K562 (cell line): ENCODE data around the gene POLR2H. TPM values are rescaled to one million over a fixed set of nuclear protein-coding genes. Genes with fewer than 3 reads are reported as not detected.

ENCODE experiments used
- ATAC-seq: fragments of 200-7000 bp; cut with Tn5 transposase; 3 replicates; pipeline ENCODE4 v1.9.1; 2020; ENCODE audit warnings: moderate library complexity
- BruUV-seq: library from RNA; stranded (reverse); fragments of 400-500 nt; replicated peaks from 2 replicates; lab custom pipeline; 2021; lab: Mats Ljungman, UMichigan
- CTCF ChIA-PET: fragments of 300-600 bp; formaldehyde crosslinking; extraction: SDS; loops from one replicate; lab custom pipeline; 2021; ENCODE audit warnings: low intra/inter-chr PET ratio; lab: Yijun Ruan, JAX
- POLR2A ChIA-PET: fragments of 300-600, 350-650 bp; sonication (Branson Sonifier 250); formaldehyde crosslinking; extraction: SDS; loops from one replicate; lab custom pipeline; 2021; ENCODE audit warnings: antibody characterized with exemption, inconsistent platforms; lab: Yijun Ruan, JAX
- DNase-seq, 4 experiments: peaks; one replicate each; pipeline versions ENCODE4 v3.0.0 to v3.0.0-alpha.2; 2011 to 2018; ENCODE audit warnings: low spot score in 3 of 4, mixed read lengths in 3 of 4; ENCODE audit errors: extremely low read depth in 1 of 4
- FAIRE-seq: peaks from 2 replicates; lab custom pipeline; 2011; peaks lifted over from hg19 to GRCh38; lab: Jason Lieb, UNC
- H2AFZ ChIP-seq: 2 replicates; pipeline ENCODE4 v1.6.0; 2011; ENCODE audit warnings: low read depth, low read length, control low read depth, inconsistent platforms
- H3K27ac ChIP-seq: fragments of 200-600 bp; 3 replicates; pipeline ENCODE4 v1.8.0; 2011; ENCODE audit warnings: low read depth, mild to moderate bottlenecking, control low read depth, inconsistent platforms, low read length, moderate library complexity, mixed read lengths; ENCODE audit errors: extremely low read depth
- H3K27me3 ChIP-seq, 2 experiments: fragments of 300-600 bp in 1 of 2; 2 replicates in 1 of 2; 3 replicates in 1 of 2; pipeline versions ENCODE4 v1.6.0 to v1.8.0; 2011; ENCODE audit warnings: inconsistent platforms in 2 of 2, low read length in 2 of 2, mild to moderate bottlenecking in 1 of 2, mixed read lengths in 1 of 2, moderate library complexity in 1 of 2; ENCODE audit not compliant: control insufficient read depth in 2 of 2, insufficient read depth in 2 of 2
- H3K36me3 ChIP-seq: fragments of 300-600 bp; 3 replicates; pipeline ENCODE4 v1.8.0; 2011; ENCODE audit warnings: mild to moderate bottlenecking, low read length, inconsistent platforms; ENCODE audit not compliant: control insufficient read depth, insufficient read depth
- H3K4me1 ChIP-seq, 2 experiments: fragments of 200-600 bp in 1 of 2; replicated peaks in 1 of 2; 2 replicates in 1 of 2; 3 replicates in 1 of 2; pipeline versions ENCODE4 v1.5.1 to v1.8.0; 2011; ENCODE audit warnings: inconsistent platforms in 2 of 2, low read length in 2 of 2, mild to moderate bottlenecking in 1 of 2, mixed read lengths in 1 of 2, moderate library complexity in 1 of 2; ENCODE audit not compliant: control insufficient read depth in 2 of 2, insufficient read depth in 2 of 2
- H3K4me2 ChIP-seq: 2 replicates; pipeline ENCODE4 v1.6.1; 2011; ENCODE audit warnings: low read length, control low read depth, inconsistent platforms, mixed read lengths; ENCODE audit not compliant: insufficient read depth
- H3K4me3 ChIP-seq: fragments of 200-600 bp; sonication (generic), shearing (Covaris generic); 2 replicates; pipeline ENCODE4 v1.5.1; 2016; ENCODE audit warnings: control low read depth, inconsistent platforms
- H3K79me2 ChIP-seq: fragments of 200-600 bp; 3 replicates; pipeline ENCODE4 v1.8.0; 2011; ENCODE audit warnings: low read length, inconsistent platforms; ENCODE audit not compliant: control insufficient read depth, insufficient read depth
- H3K9ac ChIP-seq, 2 experiments: 2 replicates each; pipeline versions ENCODE4 v1.6.0 to v1.6.1; 2011; ENCODE audit warnings: low read depth in 2 of 2, low read length in 2 of 2, control low read depth in 1 of 2, inconsistent platforms in 1 of 2, mild to moderate bottlenecking in 1 of 2, mixed read lengths in 1 of 2; ENCODE audit not compliant: insufficient read depth in 1 of 2
- H3K9me1 ChIP-seq: one replicate; pipeline ENCODE4 v1.6.0; 2011; ENCODE audit warnings: inconsistent platforms, mild to moderate bottlenecking, low read length, moderate library complexity; ENCODE audit not compliant: control insufficient read depth, insufficient read depth
- H3K9me3 ChIP-seq: replicated peaks from 2 replicates; pipeline ENCODE4 v1.5.1; 2011; ENCODE audit warnings: low read depth, low read length, inconsistent platforms; ENCODE audit not compliant: control insufficient read depth, insufficient read depth
- H4K20me1 ChIP-seq: replicated peaks from 2 replicates; pipeline ENCODE4 v1.6.1; 2011; ENCODE audit warnings: low read length, inconsistent platforms, mixed read lengths; ENCODE audit not compliant: control insufficient read depth, insufficient read depth
- WGBS: fragments of 100-300 bp; shearing (Covaris generic); methylation state at CpG from one replicate; pipeline ENCODE4 v1.1.6; 2016; ENCODE audit warnings: low coverage, mixed read lengths; ENCODE audit not compliant: insufficient coverage; ENCODE audit errors: missing lambda C conversion rate; 5-methylcytosine and 5-hydroxymethylcytosine counted together
- in situ Hi-C: fragments of 300-500 bp; cut with MboI; formaldehyde crosslinking; loops from 4 replicates; pipeline ENCODE4 v1.15.0; 2018; ENCODE audit warnings: inconsistent platforms, mixed read lengths
- intact Hi-C: fragments of 100-400 bp; cut with micrococcal nuclease; formaldehyde crosslinking; loops from 2 replicates; pipeline ENCODE4 v1.14.2; 2022
- polyA plus RNA-seq, 8 experiments: library from polyadenylated mRNA; depleted of rRNA in 4 of 8; stranded (reverse) in 5 of 8; unstranded in 3 of 8; fragments of >200 nt; fragmentation: Nextera tagmentation in 2 of 8; fragmentation: Illumina TruSeq in 1 of 8; extraction: Ambion mirVana in 2 of 8; extraction: Trizol in 1 of 8; gene quantifications; 2 replicates each; pipeline versions ENCODE4 v1.2.1 to v1.2.3, GENCODE V29; 2011 to 2014; ENCODE audit warnings: inconsistent platforms in 1 of 8, missing spikeins in 1 of 8
- total RNA-seq, 7 experiments: library from RNA; depleted of rRNA in 6 of 7; stranded (reverse); fragments of >200 nt in 6 of 7; fragmentation: Illumina TruSeq in 2 of 7; extraction: Trizol in 2 of 7; gene quantifications; 2 replicates each; pipeline versions ENCODE4 v1.2.1 to v1.2.3, GENCODE V29; 2011 to 2021; ENCODE audit warnings: low replicate concordance in 1 of 7
- TF ChIP-seq, protein P1 (sequence below), 3 experiments: fragments of 200-800 bp in 1 of 3; sonication (Bioruptor generic) in 1 of 3; sonication (generic) in 1 of 3; formaldehyde crosslinking in 1 of 3; IDR thresholded peaks; 2 replicates each; pipeline versions ENCODE4 v1.6.1 to v1.8.0; 2016 to 2022; ENCODE audit warnings: mild to moderate bottlenecking in 2 of 3, missing compliant biosample characterization in 2 of 3, missing genetic modification characterization in 2 of 3, missing genetic modification reagents in 1 of 3
- TF ChIP-seq, protein P2 (sequence below), 2 experiments: fragments of 450-650 bp in 1 of 2; sonication (generic) in 1 of 2; formaldehyde crosslinking in 1 of 2; IDR thresholded peaks in 1 of 2; conservative IDR thresholded peaks in 1 of 2; 2 replicates each; pipeline versions ENCODE4 v1.6.1 to v1.8.1; 2016 to 2023; ENCODE audit warnings: mild to moderate bottlenecking in 2 of 2, moderate library complexity in 2 of 2, inconsistent platforms in 1 of 2, missing genetic modification reagents in 1 of 2

The POLR2H gene
- total and polyA plus RNA-seq, 9 of the 15 experiments (the other 6 are each of a cell fraction or from before 2014, with no cell fraction given), result 128 to 512 (median 220) TPM

DNA sequence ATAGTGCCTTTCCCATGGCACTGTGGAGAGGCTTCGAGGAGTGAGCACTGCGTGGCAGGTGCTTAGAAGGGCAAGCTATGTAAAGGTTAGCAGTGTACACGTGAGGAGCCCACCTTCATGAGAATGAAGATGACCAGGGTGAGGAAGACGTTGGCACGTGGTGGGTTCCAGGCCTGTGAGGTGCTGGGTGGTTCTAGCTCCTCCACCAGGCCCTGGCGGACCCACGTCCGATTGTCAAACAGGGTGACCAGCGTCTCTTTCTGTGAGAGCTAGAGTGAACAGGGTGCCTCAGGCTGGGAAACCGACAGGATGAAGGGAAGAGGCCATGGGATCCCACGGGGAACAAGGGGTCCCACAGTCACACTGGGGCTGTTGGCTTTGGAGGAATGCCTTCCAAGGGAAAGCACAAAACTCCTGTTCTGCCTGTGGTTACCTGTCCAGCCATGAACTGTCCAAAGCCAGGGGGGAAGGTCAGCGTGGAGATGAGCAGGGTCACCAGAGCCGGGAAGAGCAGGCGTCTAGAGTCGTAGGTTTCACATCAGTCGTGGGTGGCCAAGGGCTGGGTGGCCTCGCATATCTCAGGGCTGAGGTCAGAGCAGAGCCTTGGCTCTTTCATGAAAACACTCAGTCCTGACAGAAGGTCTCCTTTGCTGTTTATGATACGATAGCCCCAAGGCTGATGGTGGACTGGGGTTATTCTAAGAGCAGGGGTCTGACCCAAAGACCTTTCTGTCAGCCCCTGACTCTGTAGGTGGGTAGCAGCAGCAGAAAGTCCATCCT is 6.1 kb upstream of the POLR2H start:
- Histone ChIP-seq H3K79me2 (peaks cover 11% of the 10 kb centered on the region), H3K4me1 (peaks cover 26 to 72% of the 10 kb centered on the region in 2 experiments), H3K36me3 (peaks cover 81% of the 10 kb centered on the region; the same call in 2 of the 3 replicates), H3K9ac (peak overlapping the region in 1 of 2 experiments; percentile 10; a peak in 1 of 4 replicates), H3K27me3 (no peaks in the 10 kb centered on the region), H2AFZ (no peak overlapping the region), H3K4me3 (no peak overlapping the region), H3K4me2 (no peak overlapping the region), H3K9me3 (no peaks in the 10 kb centered on the region), H3K27ac (no peak overlapping the region), H4K20me1 (no peaks in the 10 kb centered on the region), H3K9me1 (peaks cover 5% of the 10 kb centered on the region)
- no peak for FAIRE-seq
- intact Hi-C loops, result no loop called here
- POLR2A ChIA-PET, result interaction anchor here (0.6 to 1.2 kb wide), 2 partner anchors 8 to 1468 kb away, joined by 4 read pairs; no protein-coding TSS in a partner anchor
- CTCF ChIA-PET, result no interaction called here
- no peak for DNase-seq
- no peak for ATAC-seq
- in situ Hi-C loops, result no loop called here
- TF ChIP-seq, protein P1, sequence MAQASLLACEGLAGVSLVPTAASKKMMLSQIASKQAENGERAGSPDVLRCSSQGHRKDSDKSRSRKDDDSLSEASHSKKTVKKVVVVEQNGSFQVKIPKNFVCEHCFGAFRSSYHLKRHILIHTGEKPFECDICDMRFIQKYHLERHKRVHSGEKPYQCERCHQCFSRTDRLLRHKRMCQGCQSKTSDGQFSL (CRISPR knock-in tag; IDR thresholded peaks at IDR 0.05), result 0 out of 2 replicates have a peak, but pooled peaks have one; percentile 9
- TF ChIP-seq, protein P1 (tag; IDR thresholded peaks at IDR 0.05), result no peak
- TF ChIP-seq, protein P2, sequence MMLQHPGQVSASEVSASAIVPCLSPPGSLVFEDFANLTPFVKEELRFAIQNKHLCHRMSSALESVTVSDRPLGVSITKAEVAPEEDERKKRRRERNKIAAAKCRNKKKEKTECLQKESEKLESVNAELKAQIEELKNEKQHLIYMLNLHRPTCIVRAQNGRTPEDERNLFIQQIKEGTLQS (IDR thresholded peaks at IDR 0.05), result no peak
- TF ChIP-seq, protein P2 (CRISPR knock-in tag; conservative IDR thresholded peaks at IDR 0.05), result no peak
- 78% methylated on average over 18 of the region's 18 CpGs for WGBS
- BruUV-seq, result no TSS peak
